ENCODE results near the gene SETD1B.

SETD1B gene

DNA sequence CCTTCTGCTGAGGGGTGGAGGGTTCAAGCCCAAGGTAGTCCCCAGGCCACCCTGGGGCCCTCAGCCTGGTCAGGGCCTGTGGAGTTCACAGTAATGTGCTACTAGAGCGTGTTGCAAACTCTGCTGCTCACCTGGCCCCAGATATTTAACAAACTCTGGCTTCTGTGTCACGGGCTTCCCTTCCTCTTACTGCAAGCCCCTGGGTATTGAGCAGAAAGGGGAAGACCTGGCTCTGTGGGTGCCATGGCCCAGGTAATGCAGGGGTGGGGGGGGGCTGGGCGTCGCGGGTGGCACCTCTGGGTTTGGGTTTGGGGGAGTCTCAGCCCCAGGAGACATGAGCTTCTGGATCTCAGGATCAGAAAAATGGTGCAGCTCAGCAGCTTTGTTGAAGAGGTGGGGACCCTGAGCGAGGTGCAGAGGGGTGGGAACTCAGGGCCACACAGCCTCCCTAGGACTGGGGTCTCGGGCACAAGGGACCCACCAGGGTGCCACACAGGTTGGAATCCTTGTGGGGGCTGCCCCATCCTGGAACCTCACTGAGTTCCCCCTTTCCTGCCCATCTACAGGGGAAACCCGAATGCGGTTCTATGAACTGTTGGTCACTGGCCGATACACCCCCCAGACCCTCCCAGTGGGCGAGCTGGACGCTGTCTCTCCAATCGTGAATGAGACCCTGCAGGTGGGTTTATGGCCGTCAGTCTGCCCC, 4.0 kb downstream of the SETD1B start:
- DNase-seq (ENCODE audit: low spot score) = no peak

DNA sequence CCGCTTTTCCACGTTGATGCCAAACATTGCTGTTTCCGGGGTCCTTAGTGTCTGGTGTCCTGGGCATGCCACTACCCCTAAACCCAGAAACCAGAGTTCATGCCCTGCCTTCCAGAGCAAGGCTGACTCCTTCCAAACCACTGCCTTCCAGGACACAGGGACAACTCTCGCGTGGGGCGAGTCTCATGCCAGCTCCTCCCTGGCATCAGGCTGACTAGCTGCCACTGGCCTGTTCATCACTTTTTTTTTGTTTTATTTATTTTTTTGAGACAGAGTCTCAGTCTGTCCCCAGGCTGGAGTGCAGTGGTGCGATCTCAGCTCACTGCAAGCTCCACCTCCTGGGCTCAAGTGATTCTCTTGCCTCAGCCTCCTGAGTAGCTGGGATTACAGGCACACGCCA, 4.8 kb downstream of the SETD1B start:
- DNase-seq (ENCODE audit: low spot score) = no peak

DNA sequence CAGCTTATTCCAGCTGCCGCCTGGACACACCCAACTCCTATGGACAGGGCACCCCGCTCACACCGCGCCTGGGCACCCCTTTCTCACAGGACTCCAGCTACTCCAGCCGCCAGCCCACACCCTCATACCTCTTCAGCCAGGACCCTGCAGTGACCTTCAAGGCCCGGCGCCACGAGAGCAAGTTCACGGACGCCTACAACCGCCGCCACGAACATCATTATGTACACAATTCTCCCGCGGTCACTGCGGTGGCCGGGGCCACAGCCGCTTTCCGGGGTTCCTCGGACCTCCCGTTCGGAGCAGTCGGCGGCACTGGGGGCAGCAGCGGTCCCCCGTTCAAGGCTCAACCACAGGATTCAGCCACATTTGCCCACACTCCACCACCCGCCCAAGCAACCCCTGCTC, 5.9 kb downstream of the SETD1B start:
- DNase-seq (ENCODE audit: low spot score) = no peak

DNA sequence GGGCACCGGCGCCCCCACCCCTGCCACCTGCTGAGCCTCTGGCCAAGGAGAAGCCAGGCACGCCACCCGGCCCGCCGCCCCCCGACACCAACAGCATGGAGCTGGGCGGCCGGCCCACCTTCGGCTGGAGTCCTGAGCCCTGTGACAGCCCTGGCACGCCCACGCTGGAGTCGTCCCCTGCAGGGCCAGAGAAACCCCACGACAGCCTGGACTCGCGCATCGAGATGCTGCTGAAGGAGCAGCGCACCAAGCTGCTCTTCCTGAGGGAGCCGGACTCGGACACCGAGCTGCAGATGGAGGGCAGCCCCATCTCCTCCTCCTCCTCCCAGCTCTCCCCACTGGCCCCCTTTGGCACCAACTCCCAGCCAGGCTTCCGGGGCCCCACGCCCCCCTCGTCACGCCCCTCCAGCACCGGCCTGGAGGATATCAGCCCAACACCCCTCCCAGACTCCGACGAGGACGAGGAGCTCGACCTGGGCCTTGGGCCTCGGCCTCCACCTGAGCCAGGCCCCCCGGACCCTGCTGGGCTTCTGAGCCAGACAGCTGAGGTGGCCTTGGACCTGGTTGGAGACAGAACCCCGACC, 6.5 kb downstream of the SETD1B start:
- no peak for DNase-seq (ENCODE audit: low spot score)

DNA sequence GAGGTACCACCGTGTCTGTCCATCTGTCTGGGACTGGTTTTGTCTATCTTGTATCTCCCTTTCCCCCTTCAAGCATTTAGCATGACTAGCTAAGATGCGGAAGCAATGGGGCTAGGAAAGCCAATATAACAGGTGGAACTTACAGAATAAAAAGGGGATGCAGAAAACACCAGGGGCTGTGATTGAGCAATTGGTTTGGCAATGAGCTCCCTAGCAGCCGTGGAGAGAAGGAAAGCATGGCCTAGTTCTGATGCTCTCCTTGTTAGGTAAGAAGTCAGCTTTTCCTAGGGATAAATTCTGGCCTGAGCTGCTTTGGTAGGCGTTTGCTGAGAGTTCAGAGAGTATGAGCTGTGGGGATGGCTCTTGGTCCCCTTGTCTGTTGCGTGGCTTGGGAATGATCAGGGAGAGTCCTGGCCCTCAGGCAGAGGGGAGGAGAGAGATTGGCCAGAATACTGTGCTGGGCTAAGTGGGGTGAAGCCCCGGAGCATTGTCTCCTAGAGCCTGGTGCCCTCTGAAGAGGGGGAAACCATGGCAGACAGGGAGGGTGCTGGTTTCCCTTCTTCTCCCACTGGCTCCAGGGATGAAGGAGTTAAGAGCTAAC, 7.1 kb downstream of the SETD1B start:
- no peak for DNase-seq (ENCODE audit: low spot score)

DNA sequence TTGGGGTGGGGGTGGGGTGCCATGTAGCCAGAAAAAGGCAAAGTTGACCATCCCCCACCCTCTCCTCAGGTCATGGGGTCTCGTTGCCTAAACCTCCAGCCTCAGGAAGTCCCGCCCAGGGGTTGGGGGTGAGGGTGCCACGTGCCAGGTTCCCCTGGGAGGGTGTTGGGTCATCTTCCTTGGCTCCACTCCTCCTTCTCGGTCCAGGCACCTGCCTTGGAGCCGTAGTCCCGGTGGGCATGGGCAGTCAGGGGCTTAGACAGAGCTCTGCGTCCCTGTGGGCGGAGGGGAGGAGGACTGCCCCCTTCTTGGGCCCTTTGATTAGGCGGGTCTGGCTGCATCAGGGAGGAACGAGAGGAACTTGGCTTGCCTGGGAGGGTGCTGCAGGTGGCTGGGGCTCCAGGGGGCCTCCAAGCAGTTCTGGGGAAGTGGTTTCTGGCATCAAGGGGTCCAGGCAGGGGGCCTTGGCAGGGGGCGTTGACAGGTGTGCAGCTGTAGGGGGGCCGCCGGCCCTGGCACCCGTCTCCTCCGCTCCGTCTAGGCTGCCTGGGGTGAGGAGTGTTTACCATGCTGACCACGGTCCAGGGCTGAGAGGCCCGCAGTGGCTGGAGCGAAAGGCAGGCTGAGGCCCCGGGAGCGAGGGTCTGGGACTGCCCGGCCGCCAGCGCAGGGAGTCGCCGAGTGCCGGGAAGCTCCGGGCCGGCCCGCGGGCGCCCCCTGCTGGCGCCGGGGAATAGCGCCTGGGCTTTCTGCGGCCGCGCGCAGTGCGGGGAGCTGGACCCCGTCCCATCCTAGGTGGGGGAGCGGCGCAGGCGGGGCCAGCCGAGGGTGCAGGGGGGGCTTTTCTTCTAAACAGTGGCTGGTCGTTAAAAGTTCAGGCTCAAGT, 7.9 kb downstream of the SETD1B start:
- DNase-seq (ENCODE audit: low spot score) = peak; percentile 85

DNA sequence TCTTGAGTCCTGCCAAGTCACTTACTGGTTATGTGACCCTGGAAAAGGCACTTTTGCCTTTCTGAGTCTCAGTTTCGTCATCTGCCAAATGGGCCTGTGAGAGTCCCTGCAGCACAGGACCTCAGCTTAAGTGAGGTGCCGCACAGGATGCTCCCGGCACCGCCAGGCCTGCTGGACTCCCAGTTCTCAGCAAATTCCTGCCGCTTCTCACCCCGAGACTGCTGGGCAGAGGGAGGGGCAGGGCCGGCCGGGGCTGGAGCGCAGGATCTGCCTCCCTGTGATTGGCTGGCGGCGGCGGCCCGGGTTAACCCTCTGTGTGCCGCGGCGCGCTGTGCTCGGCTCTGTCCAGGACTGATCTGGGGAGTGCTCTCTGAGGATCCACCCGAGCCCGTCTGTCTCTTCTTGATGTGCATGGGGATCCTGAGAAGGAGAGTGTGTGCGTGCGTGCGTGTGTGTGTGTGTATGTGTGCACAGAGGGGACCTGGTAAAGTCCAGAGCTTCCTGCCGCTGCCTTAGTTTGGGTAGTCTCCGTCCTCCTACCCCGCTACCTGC, 8.6 kb downstream of the SETD1B start:
- DNase-seq (ENCODE audit: low spot score) = no peak

DNA sequence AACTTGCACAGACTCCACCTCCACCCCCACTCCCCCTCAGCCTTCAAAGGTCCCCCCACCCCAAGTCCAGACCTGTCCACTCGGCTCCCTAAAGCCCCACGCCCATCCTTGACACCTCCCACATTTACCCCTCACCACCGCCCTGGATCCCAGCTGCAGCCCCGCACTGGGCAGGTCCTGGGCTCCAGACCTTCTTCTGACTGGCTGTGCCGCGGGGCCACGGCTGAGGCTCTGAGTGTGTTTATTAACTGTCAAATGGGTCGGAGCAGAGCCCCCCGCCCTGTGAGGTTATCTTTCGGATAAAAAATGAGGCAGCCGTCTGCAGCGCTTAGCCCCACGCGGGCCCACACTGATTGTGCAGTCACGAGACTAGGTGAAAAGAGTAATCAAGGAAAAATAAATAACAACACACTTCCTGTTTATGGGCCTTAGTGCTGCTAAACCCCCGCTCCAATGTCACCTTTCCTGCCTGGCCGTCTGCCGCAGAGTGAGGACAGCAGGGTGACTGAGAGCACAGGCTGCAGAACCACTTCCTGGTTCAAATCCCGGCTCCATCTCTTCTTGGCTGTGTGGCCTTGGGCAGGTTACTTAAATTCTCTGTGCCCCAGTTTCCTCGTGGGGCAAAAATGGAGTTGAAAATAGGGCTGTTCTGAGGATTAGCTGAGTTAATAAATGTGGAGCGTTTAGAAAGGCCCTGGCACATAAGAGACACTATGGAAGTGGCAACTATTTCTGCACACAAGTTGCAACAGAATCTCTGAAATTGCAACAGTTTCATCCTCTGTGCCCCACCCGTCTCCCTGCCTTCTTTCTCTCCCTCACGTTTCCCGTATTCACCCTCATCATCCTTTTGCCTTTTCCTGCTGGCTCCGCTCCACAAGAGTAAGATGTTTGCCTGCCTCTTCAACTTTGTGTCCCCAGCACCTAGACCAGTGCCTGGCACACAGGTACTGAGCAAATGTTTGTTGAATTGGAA, 9.4 kb downstream of the SETD1B start:
- no peak for DNase-seq (ENCODE audit: low spot score)

DNA sequence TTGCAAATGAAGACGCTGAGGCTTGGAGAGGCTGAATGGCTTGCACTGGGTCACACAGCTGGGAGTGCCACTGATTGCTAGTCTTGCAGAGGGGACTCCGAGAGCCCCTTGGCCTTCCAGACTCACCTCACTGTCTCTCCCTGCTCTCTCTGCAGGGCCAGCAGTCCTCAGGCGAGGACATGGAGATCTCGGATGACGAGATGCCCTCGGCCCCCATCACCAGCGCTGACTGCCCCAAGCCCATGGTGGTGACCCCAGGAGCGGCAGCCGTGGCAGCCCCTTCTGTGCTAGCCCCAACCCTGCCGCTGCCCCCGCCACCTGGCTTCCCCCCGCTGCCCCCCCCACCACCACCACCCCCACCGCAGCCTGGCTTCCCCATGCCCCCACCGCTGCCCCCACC, 10.1 kb downstream of the SETD1B start:
- no peak for DNase-seq (ENCODE audit: low spot score)

DNA sequence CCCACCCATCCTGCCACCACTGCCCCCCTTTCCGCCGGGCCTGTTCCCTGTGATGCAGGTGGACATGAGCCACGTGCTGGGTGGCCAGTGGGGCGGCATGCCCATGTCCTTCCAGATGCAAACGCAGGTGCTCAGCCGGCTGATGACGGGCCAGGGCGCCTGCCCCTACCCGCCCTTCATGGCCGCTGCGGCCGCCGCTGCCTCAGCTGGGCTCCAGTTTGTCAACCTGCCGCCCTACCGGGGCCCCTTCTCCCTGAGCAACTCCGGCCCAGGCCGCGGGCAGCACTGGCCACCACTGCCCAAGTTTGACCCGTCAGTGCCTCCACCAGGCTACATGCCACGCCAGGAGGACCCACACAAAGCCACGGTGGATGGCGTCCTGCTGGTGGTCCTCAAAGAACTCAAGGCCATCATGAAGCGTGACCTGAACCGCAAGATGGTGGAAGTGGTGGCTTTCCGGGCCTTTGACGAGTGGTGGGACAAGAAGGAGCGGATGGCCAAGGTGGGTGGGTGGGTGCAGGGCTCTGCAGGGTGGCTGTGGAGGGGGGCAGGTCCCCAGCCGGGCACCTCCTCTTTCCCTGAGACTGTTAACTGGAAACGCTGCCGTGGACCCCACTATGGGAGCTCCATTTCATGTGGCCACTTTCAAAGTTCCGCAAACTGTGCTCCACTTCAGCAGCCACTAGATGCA, 10.8 kb downstream of the SETD1B start:
- DNase-seq (ENCODE audit: low spot score) = no peak

DNA sequence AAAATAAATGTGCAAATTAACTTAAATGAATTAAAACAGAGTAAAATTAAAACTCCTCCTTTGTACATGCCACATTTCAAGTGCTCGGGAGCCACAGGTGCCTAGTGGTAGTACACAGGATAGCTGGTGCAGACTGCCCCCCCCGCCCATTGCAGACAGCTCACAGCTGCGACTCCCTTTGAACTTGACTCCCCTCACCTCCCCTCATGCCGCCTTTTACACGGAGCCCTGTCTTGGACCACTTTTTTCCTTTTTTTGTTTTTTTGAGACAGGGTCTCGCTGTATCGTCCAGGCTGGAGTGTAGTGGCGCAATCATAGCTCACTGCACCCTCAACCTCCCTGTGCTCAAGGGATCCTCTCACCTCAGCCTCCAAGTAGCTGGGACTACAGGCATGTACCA, 11.5 kb downstream of the SETD1B start:
- DNase-seq (ENCODE audit: low spot score) = no peak

DNA sequence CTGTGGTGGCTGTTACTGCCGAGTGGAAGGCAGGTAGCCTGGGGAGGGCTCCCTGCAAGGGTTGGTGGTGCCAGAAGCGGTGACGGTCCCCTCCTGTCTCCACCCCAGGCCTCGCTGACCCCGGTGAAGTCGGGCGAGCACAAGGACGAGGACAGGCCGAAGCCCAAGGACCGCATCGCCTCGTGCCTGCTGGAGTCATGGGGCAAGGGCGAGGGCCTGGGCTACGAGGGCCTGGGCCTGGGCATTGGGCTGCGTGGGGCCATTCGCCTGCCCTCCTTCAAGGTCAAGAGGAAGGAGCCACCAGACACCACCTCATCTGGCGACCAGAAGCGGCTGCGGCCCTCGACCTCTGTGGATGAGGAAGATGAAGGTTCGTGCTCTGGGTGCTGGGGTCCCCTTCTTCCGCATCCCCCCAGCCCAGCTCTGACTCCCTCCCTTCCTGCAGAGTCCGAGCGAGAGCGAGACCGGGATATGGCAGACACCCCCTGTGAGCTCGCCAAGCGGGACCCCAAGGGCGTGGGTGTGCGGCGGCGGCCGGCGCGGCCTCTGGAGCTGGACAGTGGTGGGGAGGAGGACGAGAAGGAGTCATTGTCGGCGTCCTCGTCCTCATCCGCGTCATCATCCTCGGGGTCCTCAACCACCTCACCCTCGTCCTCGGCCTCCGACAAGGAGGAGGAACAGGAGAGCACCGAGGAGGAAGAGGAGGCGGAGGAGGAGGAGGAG, 13.3 kb downstream of the SETD1B start:
- DNase-seq (ENCODE audit: low spot score) = no peak

DNA sequence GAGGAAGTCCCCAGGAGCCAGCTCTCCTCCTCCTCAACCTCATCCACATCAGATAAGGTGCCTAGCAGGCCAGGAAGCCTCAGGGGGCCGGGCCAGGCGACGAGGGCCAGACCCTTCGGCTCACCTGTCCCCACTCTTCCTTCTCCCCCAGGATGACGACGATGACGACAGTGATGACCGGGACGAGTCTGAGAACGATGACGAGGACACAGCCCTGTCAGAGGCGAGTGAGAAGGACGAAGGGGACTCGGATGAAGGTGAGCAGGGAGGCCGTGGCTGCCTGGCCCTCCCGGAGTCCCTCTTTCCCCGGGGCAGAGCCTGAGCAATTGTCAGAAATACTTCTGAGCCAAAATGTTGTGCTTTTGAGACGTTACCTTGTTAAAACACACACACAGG, 13.8 kb downstream of the SETD1B start:
- DNase-seq (ENCODE audit: low spot score) = no peak

DNA sequence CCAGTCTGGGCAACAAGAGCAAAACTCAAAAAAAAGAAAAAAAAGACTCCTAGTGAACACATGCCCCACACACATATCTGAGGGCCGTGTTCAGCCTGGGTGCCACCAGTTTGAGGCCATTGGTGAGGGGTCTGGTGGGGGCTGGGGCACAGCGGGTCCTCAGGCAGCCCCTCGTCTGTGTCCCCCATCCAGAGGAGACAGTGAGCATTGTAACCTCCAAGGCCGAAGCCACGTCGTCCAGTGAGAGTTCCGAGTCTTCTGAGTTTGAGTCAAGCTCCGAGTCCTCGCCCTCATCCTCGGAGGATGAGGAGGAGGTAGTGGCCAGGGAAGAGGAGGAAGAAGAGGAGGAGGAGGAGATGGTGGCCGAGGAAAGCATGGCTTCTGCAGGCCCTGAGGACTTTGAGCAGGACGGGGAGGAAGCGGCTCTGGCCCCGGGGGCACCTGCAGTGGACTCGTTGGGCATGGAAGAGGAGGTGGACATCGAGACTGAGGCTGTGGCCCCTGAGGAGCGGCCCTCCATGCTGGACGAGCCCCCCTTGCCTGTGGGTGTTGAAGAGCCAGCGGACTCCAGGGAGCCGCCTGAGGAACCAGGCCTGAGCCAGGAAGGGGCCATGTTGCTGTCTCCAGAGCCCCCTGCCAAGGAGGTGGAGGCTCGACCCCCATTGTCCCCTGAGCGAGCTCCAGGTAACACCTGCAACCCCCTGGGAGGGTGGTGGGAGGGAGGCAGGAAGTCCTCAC, 15.6 kb downstream of the SETD1B start:
- DNase-seq (ENCODE audit: low spot score) = no peak

DNA sequence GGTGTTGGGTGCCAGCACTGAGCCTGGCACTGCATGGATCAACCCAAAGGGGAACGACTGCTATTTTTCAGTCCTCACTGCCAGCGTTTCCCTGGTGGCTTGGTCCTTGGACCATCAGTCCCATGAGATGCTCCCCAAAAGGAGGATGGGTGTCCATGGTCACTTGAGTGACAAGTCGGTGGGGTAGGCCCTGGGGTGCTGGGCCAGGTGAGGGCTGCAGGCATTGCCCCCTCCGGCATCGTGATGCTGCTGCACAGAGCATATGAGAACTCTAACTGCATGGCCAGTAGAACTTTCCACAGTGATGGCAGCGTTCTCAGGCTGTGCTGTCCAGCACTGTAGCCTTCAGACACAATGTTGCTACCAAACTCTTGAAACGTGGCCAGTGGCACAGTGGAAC, 16.2 kb downstream of the SETD1B start:
- DNase-seq (ENCODE audit: low spot score) = no peak

DNA sequence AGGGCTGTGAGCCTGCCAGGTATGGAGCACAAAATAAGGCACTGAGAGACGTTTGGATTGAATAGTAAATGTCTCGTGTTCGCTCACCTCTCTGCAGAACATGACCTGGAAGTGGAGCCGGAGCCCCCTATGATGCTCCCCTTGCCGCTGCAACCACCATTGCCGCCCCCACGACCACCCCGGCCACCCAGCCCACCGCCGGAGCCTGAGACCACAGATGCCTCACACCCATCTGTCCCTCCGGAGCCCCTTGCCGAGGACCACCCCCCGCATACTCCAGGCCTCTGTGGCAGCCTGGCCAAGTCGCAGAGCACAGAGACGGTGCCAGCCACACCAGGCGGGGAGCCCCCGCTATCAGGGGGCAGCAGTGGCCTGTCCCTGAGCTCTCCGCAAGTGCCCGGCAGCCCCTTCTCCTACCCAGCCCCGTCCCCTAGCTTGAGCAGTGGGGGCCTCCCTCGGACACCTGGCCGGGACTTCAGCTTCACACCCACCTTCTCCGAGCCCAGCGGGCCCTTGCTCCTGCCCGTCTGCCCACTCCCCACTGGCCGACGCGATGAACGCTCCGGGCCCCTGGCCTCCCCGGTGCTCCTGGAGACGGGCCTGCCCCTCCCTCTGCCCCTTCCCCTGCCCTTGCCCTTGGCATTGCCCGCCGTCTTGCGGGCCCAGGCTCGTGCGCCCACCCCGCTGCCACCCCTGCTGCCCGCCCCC, 18.7 kb downstream of the SETD1B start:
- no peak for DNase-seq (ENCODE audit: low spot score)

DNA sequence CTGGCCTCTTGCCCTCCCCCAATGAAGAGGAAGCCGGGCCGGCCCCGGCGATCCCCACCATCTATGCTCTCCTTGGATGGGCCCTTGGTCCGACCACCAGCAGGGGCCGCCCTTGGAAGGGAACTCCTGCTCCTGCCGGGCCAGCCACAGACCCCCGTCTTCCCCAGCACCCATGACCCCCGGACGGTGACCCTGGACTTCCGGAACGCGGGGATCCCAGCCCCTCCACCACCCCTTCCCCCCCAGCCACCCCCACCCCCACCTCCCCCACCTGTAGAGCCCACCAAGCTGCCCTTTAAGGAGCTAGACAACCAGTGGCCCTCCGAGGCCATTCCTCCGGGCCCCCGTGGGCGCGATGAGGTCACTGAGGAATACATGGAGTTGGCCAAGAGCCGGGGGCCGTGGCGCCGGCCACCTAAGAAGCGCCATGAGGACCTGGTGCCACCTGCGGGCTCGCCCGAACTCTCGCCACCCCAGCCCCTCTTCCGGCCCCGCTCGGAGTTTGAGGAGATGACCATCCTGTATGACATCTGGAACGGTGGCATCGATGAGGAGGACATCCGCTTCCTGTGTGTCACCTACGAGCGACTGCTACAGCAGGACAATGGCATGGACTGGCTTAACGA, 19.4 kb downstream of the SETD1B start:
- no peak for DNase-seq (ENCODE audit: low spot score)

DNA sequence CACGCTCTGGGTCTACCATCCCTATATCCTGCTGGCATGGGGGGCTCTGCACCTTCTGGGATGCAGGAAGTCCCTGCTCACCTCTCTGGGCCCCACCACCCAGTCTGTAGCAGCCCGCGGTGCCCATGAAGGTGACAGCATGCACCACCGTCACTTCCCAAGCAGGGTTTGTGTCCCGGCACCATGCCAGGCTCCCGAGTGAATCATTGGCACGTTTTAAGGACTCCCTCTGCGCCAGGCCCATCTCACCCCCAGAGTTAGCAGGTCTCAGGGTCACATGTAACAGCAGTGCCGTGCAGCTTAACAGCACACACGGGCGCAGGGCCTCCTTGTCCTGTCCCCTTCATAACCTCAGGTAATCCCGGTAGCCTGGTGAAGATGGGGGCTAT, 19.9 kb downstream of the SETD1B start:
- DNase-seq (ENCODE audit: low spot score) = no peak

Data from left forelimb (tissue), 1 donor.